Astrocyte of the spinal cord (primary cell): ENCODE results near the gene CLBA1.
A peak's percentile ranks its signal among the peaks of the same experiment; 100 is the strongest.

ENCODE experiments used
- DNase-seq: peaks from one replicate; pipeline ENCODE4 v3.0.0; 2011; ENCODE audit warnings: low read depth, low spot score
- H3K4me3 ChIP-seq: 2 replicates; pipeline ENCODE4 v1.5.1; 2011; ENCODE audit warnings: low read depth, mild to moderate bottlenecking, low read length, moderate library complexity
- CTCF ChIP-seq: IDR thresholded peaks from 2 replicates; pipeline ENCODE4 v1.5.1; 2012; ENCODE audit warnings: low read depth, mild to moderate bottlenecking, low read length, inconsistent platforms
- in situ Hi-C: cut with HindIII; loops from 2 replicates; pipeline ENCODE4 v1.10.0; 2017; ENCODE audit warnings: low sequenced_read_pairs

CLBA1 gene

DNA sequence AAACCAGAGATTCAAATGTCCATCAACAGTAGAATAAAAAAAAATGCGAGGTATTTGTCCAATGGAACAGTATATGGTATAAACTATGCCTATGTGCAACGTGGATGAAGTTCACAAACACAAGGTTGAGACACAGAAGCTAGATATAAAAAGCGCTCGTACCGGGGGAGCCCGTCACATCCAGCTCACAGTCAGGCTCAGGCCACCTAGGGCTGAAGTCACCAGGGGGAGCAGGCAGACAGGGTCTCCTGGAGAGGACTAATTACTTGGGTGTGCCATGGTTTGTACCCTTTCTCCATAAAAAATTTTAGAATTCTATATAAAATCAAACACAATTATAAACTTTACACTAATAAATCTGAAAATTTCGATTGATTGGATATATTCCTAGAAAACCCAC, 21.0 kb upstream of the CLBA1 start:
- no peak for TF ChIP-seq CTCF
- no peak for DNase-seq
- no peak overlapping the region for H3K4me3 ChIP-seq
- in situ Hi-C loops, result no loop called here

- H3K4me3 ChIP-seq, result no peak overlapping the region
- no peak for DNase-seq
- in situ Hi-C loops, result no loop called here
- TF ChIP-seq CTCF, result no peak
These were observed 19.9 kb upstream of the CLBA1 start for GRCh38 chr14:104965561-104966231.

DNA sequence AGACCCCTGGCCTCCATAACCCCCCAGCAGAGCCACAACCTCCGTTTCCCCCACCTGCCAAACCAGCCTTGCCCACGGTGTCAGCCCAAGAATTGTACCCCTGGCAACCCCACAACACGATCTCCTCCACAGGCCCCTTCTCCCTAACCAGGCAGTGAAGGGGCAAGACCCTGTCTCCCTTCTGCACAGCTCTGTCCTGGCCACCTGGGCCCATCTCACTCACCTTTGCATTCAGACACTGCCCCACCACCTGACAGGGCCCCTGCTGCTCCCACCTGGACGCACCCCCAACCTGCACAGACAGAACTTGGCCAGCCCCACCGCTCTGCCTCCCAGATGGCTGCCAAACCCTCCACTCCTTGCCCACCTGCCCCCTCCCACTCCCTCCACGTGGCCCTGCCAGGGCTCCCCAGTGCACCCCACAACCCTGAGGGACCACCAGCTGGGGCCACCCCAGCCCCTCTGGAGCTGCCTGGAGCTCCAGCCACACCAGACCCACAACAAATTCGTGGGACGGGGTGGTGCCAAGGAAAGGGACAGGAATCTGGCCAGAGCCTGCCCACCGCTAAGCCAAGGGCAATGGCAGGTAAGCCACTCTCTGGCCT, 19.2 kb upstream of the CLBA1 start:
- no peak for TF ChIP-seq CTCF
- DNase-seq, result no peak
- in situ Hi-C loops, result no loop called here
- no peak overlapping the region for H3K4me3 ChIP-seq

DNA sequence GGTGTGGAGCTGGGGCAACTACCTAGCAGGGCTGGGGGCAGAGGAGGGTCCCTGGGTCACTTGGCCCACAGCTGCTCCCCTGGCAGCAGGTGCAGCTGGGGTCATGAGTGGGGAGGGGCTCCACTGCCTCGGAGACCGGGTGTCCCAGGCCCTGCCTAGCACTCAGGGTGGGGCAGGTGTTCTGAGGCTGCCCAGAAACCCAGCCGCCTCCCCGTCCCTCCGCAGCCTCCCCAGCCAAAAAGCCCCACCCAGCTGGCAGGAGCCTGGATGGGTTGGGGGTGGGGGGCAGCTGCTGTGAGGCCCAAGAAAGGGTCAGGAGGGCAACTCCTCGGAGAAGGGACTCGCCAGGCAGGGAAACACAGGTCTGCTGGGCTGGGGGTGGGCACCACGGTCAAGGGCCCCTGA, 18.6 kb upstream of the CLBA1 start:
- no peak overlapping the region for H3K4me3 ChIP-seq
- no peak for TF ChIP-seq CTCF
- in situ Hi-C loops, result no loop called here
- no peak for DNase-seq

DNA sequence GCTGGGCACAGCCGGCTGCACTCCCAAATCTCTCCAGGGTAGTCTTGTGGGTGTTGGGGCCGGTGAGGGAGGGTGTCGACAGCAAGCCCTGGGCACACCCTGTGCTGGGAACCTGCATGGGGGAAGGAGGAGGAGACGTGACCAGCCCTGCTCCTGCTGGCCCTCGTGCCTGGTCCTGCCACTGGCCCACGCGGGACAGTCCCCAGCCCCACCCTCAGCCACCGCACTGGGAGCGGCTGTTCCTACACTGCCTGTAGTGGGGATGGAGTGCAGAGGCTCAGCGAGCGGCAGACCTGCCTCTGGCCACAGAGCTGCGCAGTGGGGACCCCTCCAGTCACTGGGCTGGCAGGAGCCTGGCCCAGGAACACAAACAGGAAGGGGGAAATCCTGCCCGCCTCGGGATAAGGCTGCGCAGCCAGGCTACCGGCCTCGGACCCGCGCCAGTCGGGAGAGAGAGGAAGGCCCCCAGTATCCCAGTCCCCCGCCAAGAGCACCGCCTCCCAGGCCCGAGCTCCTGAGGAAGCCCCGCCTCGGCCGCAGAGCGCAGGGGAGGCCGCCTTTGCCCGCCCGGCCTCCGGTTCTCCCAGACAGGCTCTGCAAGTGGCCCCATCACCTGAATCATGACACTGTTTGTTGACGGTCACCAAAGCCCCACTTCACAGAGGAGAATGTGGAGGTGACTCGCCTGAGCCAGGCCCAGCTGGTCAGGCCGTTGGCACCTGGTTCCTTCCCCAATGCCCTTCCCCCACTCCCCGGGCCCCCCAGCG, 18.0 kb upstream of the CLBA1 start:
- peak overlapping the region; percentile 46 for H3K4me3 ChIP-seq
- in situ Hi-C loops, result no loop called here
- no peak for TF ChIP-seq CTCF
- DNase-seq, result peak; percentile 59

DNA sequence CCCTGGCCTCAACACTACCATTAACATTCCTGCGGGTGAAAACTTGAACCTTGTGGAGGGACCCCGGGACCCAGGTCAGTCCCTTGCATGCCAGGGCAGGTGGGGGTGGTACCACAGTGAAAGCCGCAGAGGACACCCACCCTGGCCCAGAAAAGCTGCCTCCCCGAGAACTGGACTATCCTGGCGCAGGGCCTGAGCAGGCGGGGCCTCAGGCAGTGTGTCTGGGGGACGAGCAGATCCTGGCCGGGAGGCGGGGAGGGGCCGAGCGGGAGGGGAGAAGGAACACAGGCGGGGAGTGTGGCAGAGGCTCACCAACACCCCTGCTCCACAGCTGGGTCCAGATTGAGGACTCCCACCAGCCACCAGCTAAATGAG, 17.4 kb upstream of the CLBA1 start:
- DNase-seq, result peak; percentile 65
- in situ Hi-C loops, result no loop called here
- peak overlapping the region; percentile 46 for H3K4me3 ChIP-seq
- TF ChIP-seq CTCF, result no peak
